Activated CD4-positive, alpha-beta memory T cell treated with anti-CD3 and anti-CD28 coated beads for 36 hours (primary cell): ENCODE measurements around the gene F2. TPM values are rescaled to one million over a fixed set of nuclear protein-coding genes. Genes with fewer than 3 reads are reported as not detected.

ENCODE experiments used
- CTCF ChIA-PET: fragments of 350-600 bp; sonication (Branson Sonifier 250); formaldehyde crosslinking; loops from one replicate; lab custom pipeline; 2021; ENCODE audit warnings: antibody characterized with exemption, inconsistent platforms; lab: Charles Lee
- POLR2A ChIA-PET: fragments of 350-600 bp; sonication (Branson Sonifier 250); formaldehyde crosslinking; loops from one replicate; lab custom pipeline; 2021; ENCODE audit warnings: antibody characterized with exemption; lab: Charles Lee
- DNase-seq: peaks from one replicate; pipeline ENCODE4 v3.0.0-alpha.2; 2020
- H3K27ac Mint-ChIP-seq: one replicate; pipeline ENCODE4 v1.8.0; 2021; ENCODE audit warnings: mixed read lengths
- H3K27me3 Mint-ChIP-seq: one replicate; pipeline ENCODE4 v1.8.0; 2021; ENCODE audit warnings: mixed read lengths
- H3K36me3 Mint-ChIP-seq: one replicate; pipeline ENCODE4 v1.8.0; 2021; ENCODE audit warnings: mixed read lengths
- H3K4me1 Mint-ChIP-seq: one replicate; pipeline ENCODE4 v1.8.0; 2021; ENCODE audit warnings: low read depth, mixed read lengths
- H3K4me3 Mint-ChIP-seq: one replicate; pipeline ENCODE4 v1.8.0; 2021; ENCODE audit warnings: mild to moderate bottlenecking, mixed read lengths
- H3K9me3 Mint-ChIP-seq: one replicate; pipeline ENCODE4 v1.8.0; 2021; ENCODE audit warnings: mixed read lengths
- intact Hi-C: fragments of 100-400 bp; cut with micrococcal nuclease; formaldehyde crosslinking; loops from one replicate; pipeline ENCODE4 v1.15.1; 2023
- total RNA-seq, 2 experiments: library from RNA; stranded (reverse); gene quantifications; one replicate each; pipeline ENCODE4 v1.2.3, GENCODE V29; 2021

F2 gene
- total RNA-seq, 2 experiments from 2014 or later, result 0.29 TPM; not detected in 1

DNA sequence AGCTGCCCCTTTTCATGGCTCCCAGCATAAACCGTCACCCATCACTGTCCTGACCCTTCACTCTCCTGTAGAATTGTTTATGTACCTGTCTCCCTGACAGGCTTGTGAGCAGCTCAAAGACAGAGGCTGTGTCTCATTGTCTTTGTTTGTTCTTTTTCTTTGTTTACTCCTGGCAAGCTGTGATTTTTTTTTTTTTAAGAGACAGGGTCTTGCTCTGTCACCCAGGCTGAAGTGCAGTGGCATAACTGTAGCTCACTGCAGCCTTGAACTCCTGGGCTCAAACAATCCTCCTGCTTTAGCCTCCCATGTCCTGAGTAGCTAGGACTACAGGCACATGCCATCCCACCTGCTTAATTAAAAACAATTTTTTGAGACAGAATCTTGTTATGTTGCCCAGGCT is 28.3 kb upstream of the F2 start:
- peaks cover 32% of the 10 kb centered on the region for H3K36me3 Mint-ChIP-seq
- DNase-seq, result no peak
- no peaks in the 10 kb centered on the region for H3K9me3 Mint-ChIP-seq
- H3K4me1 Mint-ChIP-seq, result no peaks in the 10 kb centered on the region
- H3K4me3 Mint-ChIP-seq, result no peak overlapping the region
- no peak overlapping the region for H3K27ac Mint-ChIP-seq
- intact Hi-C loops, result no loop called here
- H3K27me3 Mint-ChIP-seq, result no peaks in the 10 kb centered on the region
- ChIA-PET POLR2A (interaction anchor here (0.6 to 1.0 kb wide), 3 partner anchors 15 to 221 kb away, joined by 3 to 5 read pairs (median 4); no protein-coding TSS in a partner anchor), CTCF (no interaction called here)

DNA sequence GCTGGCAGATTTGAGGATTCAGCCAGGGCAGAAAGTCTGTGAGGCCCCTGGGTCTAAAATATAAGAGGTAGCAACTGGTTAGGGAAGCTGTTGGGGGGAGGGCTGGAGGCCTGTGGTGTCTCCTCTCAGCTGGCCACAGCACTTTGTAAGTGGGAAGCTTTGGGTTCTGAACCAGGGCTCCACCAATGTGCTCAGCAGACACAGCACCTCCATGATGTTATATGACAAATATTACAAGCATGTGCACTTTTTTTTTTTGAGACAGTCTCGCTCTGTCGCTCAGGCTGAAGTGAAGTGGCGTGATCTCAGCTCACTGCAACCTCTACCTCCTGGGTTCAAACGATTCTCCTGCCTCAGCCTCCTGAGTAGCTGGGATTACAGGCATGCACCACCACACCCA is 26.6 kb upstream of the F2 start:
- intact Hi-C loops, result no loop called here
- ChIA-PET CTCF (interaction anchor here (0.6 kb wide), 2 partner anchors 11 to 470 kb away, joined by 3 read pairs; no protein-coding TSS in a partner anchor), POLR2A (no interaction called here)
- Mint-ChIP-seq H3K4me1 (peaks cover 3% of the 10 kb centered on the region), H3K27me3 (no peaks in the 10 kb centered on the region), H3K27ac (no peak overlapping the region), H3K36me3 (peaks cover 29% of the 10 kb centered on the region), H3K4me3 (no peak overlapping the region), H3K9me3 (no peaks in the 10 kb centered on the region)
- DNase-seq, result no peak

DNA sequence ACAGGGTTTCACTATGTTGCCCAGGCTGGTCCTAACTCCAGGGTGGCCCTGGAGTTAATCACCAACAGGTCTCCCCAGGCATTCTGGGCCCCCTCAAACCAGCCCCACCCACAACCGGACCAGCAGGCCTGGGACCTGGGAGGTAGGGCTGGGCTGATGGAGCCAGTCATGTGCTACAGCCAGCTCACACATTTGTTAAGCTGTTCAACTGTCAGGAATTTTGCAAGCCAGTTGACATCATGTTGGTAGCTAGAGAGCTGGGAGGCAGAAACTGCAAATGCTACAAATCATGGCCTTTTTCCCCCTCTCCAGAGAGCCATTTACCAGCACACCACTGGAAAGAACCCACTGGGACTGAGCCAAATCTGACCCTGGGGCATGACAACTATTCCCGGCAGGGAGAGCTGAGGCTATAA is 25.4 kb upstream of the F2 start:
- ChIA-PET CTCF (no interaction called here), POLR2A (no interaction called here)
- Mint-ChIP-seq H3K4me1 (peaks cover 14% of the 10 kb centered on the region), H3K36me3 (peaks cover 22% of the 10 kb centered on the region), H3K4me3 (no peak overlapping the region), H3K9me3 (no peaks in the 10 kb centered on the region), H3K27me3 (no peaks in the 10 kb centered on the region), H3K27ac (no peak overlapping the region)
- intact Hi-C loops, result no loop called here
- no peak for DNase-seq

DNA sequence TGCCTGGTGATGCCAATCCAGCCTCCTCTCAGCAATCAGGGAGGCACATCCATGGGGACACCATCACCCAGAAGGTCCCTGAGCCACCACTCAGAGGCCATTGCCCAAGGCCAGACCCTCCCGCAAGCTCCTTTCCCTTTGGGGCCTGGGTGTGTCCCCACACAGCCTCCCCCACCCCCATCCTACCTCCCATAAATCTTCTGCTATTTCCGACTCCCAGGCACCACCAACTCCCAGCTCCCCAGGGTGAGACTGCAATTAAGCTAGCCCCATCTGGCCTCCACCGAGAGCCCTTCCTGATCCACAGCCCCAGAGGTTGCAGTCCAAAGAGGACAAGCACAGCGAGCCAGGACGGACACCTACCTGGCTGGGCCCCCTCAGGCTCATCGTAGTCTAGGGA is 24.9 kb upstream of the F2 start:
- H3K27ac Mint-ChIP-seq, result no peak overlapping the region
- peaks cover 19% of the 10 kb centered on the region for H3K4me1 Mint-ChIP-seq
- intact Hi-C loops, result no loop called here

GRCh38 chr11:46694607-46695006 is 24.4 kb upstream of the F2 start:
- ChIA-PET POLR2A (no interaction called here), CTCF (no interaction called here)
- Mint-ChIP-seq H3K9me3 (no peaks in the 10 kb centered on the region), H3K27ac (no peak overlapping the region), H3K36me3 (peaks cover 18% of the 10 kb centered on the region), H3K4me1 (peaks cover 22% of the 10 kb centered on the region), H3K27me3 (no peaks in the 10 kb centered on the region), H3K4me3 (no peak overlapping the region)
- DNase-seq, result no peak
- intact Hi-C loops, result no loop called here

More for the DNA sequence above, 24.9 kb upstream of the F2 start:
- Mint-ChIP-seq H3K4me3 (no peak overlapping the region), H3K27me3 (no peaks in the 10 kb centered on the region), H3K9me3 (no peaks in the 10 kb centered on the region), H3K36me3 (peaks cover 20% of the 10 kb centered on the region)
- POLR2A ChIA-PET, result no interaction called here
- CTCF ChIA-PET, result no interaction called here
- DNase-seq, result no peak

- ChIA-PET CTCF (interaction anchor here (1.1 kb wide), 1 partner anchor 206 kb away, joined by 4 read pairs; no protein-coding TSS in a partner anchor), POLR2A (no interaction called here)
- intact Hi-C loops, result no loop called here
- DNase-seq, result no peak
- H3K4me1 Mint-ChIP-seq, result peaks cover 25% of the 10 kb centered on the region
- H3K27me3 Mint-ChIP-seq, result no peaks in the 10 kb centered on the region
- H3K27ac Mint-ChIP-seq, result no peak overlapping the region
- H3K36me3 Mint-ChIP-seq, result peaks cover 18% of the 10 kb centered on the region
- H3K9me3 Mint-ChIP-seq, result no peaks in the 10 kb centered on the region
- no peak overlapping the region for H3K4me3 Mint-ChIP-seq
Measured at GRCh38 chr11:46695345-46696211, 23.4 kb upstream of the F2 start.

GRCh38 chr11:46696212-46696558 is 22.8 kb upstream of the F2 start:
- Mint-ChIP-seq H3K4me3 (no peak overlapping the region), H3K36me3 (peaks cover 20% of the 10 kb centered on the region), H3K27ac (no peak overlapping the region), H3K27me3 (no peaks in the 10 kb centered on the region), H3K4me1 (peaks cover 28% of the 10 kb centered on the region), H3K9me3 (no peaks in the 10 kb centered on the region)
- DNase-seq, result no peak
- POLR2A ChIA-PET, result no interaction called here
- CTCF ChIA-PET, result interaction anchor here (1.1 kb wide), 1 partner anchor 206 kb away, joined by 4 read pairs; no protein-coding TSS in a partner anchor
- intact Hi-C loops, result no loop called here

DNA sequence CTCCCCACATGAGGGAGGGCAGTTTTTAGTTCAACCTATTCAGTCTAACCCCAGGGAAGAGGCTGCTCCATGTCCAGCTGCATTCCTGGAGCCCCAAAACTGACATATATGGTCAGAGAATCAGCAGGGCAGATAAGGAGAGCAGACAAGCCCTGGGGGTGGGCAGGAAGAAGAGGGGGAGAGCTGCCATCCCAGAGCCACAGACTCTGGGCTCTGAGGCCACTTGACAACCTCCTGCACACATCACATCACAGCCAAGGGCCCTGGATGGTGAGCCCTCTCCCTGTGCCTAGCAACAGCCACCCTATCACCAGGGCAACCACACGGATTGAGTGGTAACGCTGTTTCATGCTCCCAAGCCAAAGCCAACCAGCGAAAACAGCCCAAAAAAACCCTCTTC is 21.7 kb upstream of the F2 start:
- intact Hi-C loops, result no loop called here
- H3K4me1 Mint-ChIP-seq, result peaks cover 38% of the 10 kb centered on the region
- H3K27ac Mint-ChIP-seq, result peak overlapping the region; percentile 34
- no peaks in the 10 kb centered on the region for H3K9me3 Mint-ChIP-seq
- no peak for DNase-seq
- H3K27me3 Mint-ChIP-seq, result no peaks in the 10 kb centered on the region
- peaks cover 25% of the 10 kb centered on the region for H3K36me3 Mint-ChIP-seq
- no peak overlapping the region for H3K4me3 Mint-ChIP-seq
- ChIA-PET POLR2A (interaction anchor here (0.6 kb wide), 1 partner anchor 350 kb away, joined by 3 read pairs; the partner anchor contains the start of gene DGKZ), CTCF (no interaction called here)

- no peak for DNase-seq
- no peaks in the 10 kb centered on the region for H3K27me3 Mint-ChIP-seq
- H3K4me1 Mint-ChIP-seq, result peaks cover 42% of the 10 kb centered on the region
- H3K36me3 Mint-ChIP-seq, result peaks cover 25% of the 10 kb centered on the region
- H3K9me3 Mint-ChIP-seq, result no peaks in the 10 kb centered on the region
- ChIA-PET POLR2A (interaction anchor here (0.6 kb wide), 1 partner anchor 351 kb away, joined by 3 read pairs; the partner anchor contains the start of gene DGKZ), CTCF (no interaction called here)
- H3K4me3 Mint-ChIP-seq, result no peak overlapping the region
- intact Hi-C loops, result no loop called here
- peak overlapping the region; percentile 34 for H3K27ac Mint-ChIP-seq
Measured at GRCh38 chr11:46697723-46698122, 21.3 kb upstream of the F2 start.

DNA sequence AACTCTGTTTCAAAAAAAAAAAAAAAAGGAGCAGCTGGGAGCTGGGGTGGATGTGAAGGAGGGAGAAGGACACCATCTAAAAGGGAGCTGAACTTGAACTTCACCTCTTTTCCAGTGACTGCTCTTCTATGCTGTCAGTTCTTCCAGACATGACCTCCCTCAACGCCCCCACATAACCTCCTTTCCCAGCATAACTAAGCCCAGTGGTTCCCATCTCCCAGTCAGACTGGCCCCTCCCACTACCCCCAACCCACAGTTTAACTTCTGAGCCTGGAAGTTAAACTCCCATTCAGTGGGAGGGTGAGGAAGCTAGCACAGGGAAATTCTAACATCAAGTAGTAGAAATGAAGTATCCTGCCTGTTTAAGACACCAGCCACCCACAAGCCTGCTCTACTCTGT is 20.4 kb upstream of the F2 start:
- peaks cover 50% of the 10 kb centered on the region for H3K4me1 Mint-ChIP-seq

DNA sequence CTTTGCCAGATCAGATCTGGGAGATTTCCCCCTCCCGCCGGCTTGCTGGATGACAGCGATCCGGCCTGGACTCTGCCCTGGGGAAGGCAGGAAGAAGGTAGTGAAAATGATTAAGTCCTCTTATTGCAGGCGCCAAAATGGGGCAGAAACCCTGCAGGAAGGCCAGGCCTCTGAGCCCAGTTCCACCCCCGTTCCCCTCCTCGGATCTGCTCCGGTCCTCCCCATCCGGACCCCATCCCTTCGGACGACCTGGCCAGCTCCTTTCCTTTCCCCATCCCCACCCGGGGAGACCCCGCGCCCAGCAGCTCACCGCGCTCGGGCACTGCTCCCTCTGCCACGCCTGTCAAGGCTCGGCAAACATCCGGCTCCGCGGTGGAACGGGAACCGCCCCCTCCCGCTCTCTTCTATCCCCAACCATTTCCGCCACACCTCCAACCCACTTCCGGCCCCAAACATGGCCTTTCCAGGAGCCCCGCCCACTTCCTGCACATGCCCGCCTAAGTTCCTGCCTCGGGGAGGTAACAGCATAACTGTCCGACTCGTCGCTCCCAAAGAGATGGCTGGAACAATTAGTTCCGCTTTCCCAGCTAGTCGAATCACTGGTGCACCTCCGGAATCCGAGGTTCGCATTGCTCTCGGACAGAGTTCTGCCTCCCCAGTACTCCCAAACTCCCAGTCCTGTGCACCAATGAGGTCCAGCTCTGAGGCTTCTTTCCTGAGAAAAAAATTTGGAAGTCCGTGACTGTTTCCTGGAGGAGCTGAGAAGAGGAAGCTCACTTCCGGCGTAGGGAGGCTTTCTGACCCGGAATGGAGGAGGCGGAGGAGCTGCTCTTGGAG is 18.6 kb upstream of the F2 start, which contains the start of the genes ARHGAP1 and ZNF408:
ARHGAP1 (minus strand) TSS at position 379 of the 837 bp plus-strand sequence. CDS start 4,512 bp downstream, outside the sequence.
ZNF408 (plus strand) TSS at position 791 of the 837 bp plus-strand sequence; CDS start at position 808, 17 bp downstream.
- no peaks in the 10 kb centered on the region for H3K27me3 Mint-ChIP-seq
- intact Hi-C loops, result loop anchor here (1.0 to 2.0 kb wide), 6 partner anchors 30 to 782 kb away; partner anchors contain the start of genes ARFGAP2, ATG13, CKAP5 and DGKZ
- H3K4me3 Mint-ChIP-seq, result peak within 1 kb of the TSS; percentile 92
- POLR2A ChIA-PET, result interaction anchor here (0.8 to 1.5 kb wide), 6 partner anchors 13 to 548 kb away, joined by 3 to 6 read pairs (median 4); partner anchors contain the start of genes ACP2 and ATG13
- peaks cover 50% of the 10 kb centered on the region for H3K4me1 Mint-ChIP-seq
- H3K36me3 Mint-ChIP-seq, result peaks cover 30% of the 10 kb centered on the region
- DNase-seq, result peak; percentile 100
- H3K27ac Mint-ChIP-seq, result peak within 1 kb of the TSS; percentile 95
- CTCF ChIA-PET, result interaction anchor here (0.5 to 1.7 kb wide), 6 partner anchors 29 to 348 kb away, joined by 3 to 8 read pairs (median 4); no protein-coding TSS in a partner anchor
- H3K9me3 Mint-ChIP-seq, result no peaks in the 10 kb centered on the region

More for the DNA sequence above, 20.4 kb upstream of the F2 start:
- ChIA-PET POLR2A (interaction anchor here (0.5 to 0.6 kb wide), 2 partner anchors 15 to 173 kb away, joined by 3 read pairs; no protein-coding TSS in a partner anchor), CTCF (interaction anchor here (0.6 kb wide), 1 partner anchor 30 kb away, joined by 3 read pairs; no protein-coding TSS in a partner anchor)
- DNase-seq, result no peak
- H3K4me3 Mint-ChIP-seq, result no peak overlapping the region
- H3K36me3 Mint-ChIP-seq, result peaks cover 26% of the 10 kb centered on the region
- intact Hi-C loops, result no loop called here
- H3K27ac Mint-ChIP-seq, result peak overlapping the region; percentile 73
- no peaks in the 10 kb centered on the region for H3K27me3 Mint-ChIP-seq
- H3K9me3 Mint-ChIP-seq, result no peaks in the 10 kb centered on the region
